IMR-90 (cell line): ENCODE measurements around the gene PPP1R1A. TPM values are rescaled to one million over a fixed set of nuclear protein-coding genes. Genes with fewer than 3 reads are reported as not detected.

Source experiments
- ATAC-seq: fragments of 200-7000 bp; cut with Tn5 transposase; 2 replicates; pipeline ENCODE4 v1.9.1; 2020; ENCODE audit warnings: low read depth, mild to moderate bottlenecking, moderate library complexity
- BruUV-seq: library from RNA; stranded (reverse); fragments of 400-500 nt; replicated peaks from 2 replicates; lab custom pipeline; 2021; lab: Mats Ljungman, UMichigan
- CTCF ChIA-PET: fragments of 300-600 bp; formaldehyde crosslinking; extraction: SDS; loops from one replicate; lab custom pipeline; 2021; ENCODE audit warnings: antibody characterized with exemption; lab: Yijun Ruan, JAX
- POLR2A ChIA-PET: fragments of 300-600 bp; sonication (Branson Sonifier 250); formaldehyde crosslinking; loops from one replicate; lab custom pipeline; 2022; ENCODE audit warnings: antibody characterized with exemption; ENCODE audit not compliant: unreplicated experiment; lab: Charles Lee
- DNase-seq: peaks from one replicate; pipeline ENCODE4 v3.0.0; 2013
- H2AFZ ChIP-seq: replicated peaks from 2 replicates; pipeline ENCODE3; 2013; ENCODE audit warnings: low read length, mild to moderate bottlenecking; ENCODE audit not compliant: poor library complexity
- H2AK5ac ChIP-seq: 2 replicates; pipeline ENCODE4 v1.6.1; 2013; ENCODE audit warnings: low read depth, low read length, inconsistent platforms
- H2AK9ac ChIP-seq: replicated peaks from 2 replicates; pipeline ENCODE3; 2013; ENCODE audit warnings: mild to moderate bottlenecking, low read depth, low read length, moderate library complexity; ENCODE audit not compliant: poor library complexity
- H2BK120ac ChIP-seq: 2 replicates; pipeline ENCODE4 v1.6.1; 2013; ENCODE audit warnings: low read depth, low read length, inconsistent platforms
- H2BK15ac ChIP-seq: 3 replicates; pipeline ENCODE4 v1.6.1; 2013; ENCODE audit warnings: low read depth, low read length, inconsistent platforms
- H2BK20ac ChIP-seq: 2 replicates; pipeline ENCODE4 v1.6.1; 2013; ENCODE audit warnings: low read depth, mild to moderate bottlenecking, inconsistent platforms, low read length, moderate library complexity
- H2BK5ac ChIP-seq: 2 replicates; pipeline ENCODE4 v1.6.1; 2013; ENCODE audit warnings: mild to moderate bottlenecking, low read depth, low read length, inconsistent platforms; ENCODE audit not compliant: poor library complexity, severe bottlenecking
- H3K14ac ChIP-seq: replicated peaks from 2 replicates; pipeline ENCODE4 v1.6.1; 2013; ENCODE audit warnings: low read depth, low read length, inconsistent platforms
- H3K18ac ChIP-seq: 2 replicates; pipeline ENCODE4 v1.6.1; 2013; ENCODE audit warnings: low read depth, low read length, control low read depth
- H3K23ac ChIP-seq: 2 replicates; pipeline ENCODE4 v1.6.1; 2013; ENCODE audit warnings: low read depth, low read length, inconsistent platforms
- H3K27ac ChIP-seq: 2 replicates; pipeline ENCODE4 v1.5.1; 2013; ENCODE audit warnings: mild to moderate bottlenecking, control low read depth, low read length; ENCODE audit not compliant: insufficient read depth
- H3K27me3 ChIP-seq: 2 replicates; pipeline ENCODE4 v1.6.1; 2013; ENCODE audit warnings: low read length; ENCODE audit not compliant: control insufficient read depth, insufficient read depth
- H3K36me3 ChIP-seq: 2 replicates; pipeline ENCODE4 v1.6.1; 2013; ENCODE audit warnings: low read length, mixed read lengths; ENCODE audit not compliant: control insufficient read depth, insufficient read depth
- H3K4ac ChIP-seq: 2 replicates; pipeline ENCODE4 v1.6.1; 2013; ENCODE audit warnings: low read depth, low read length, inconsistent platforms
- H3K4me1 ChIP-seq: 2 replicates; pipeline ENCODE4 v1.6.1; 2013; ENCODE audit warnings: low read length, mixed read lengths; ENCODE audit not compliant: control insufficient read depth, insufficient read depth
- H3K4me2 ChIP-seq: 2 replicates; pipeline ENCODE4 v1.6.1; 2013; ENCODE audit warnings: low read depth, mild to moderate bottlenecking, control low read depth, low read length, moderate library complexity
- H3K4me3 ChIP-seq: 2 replicates; pipeline ENCODE4 v1.5.1; 2013; ENCODE audit warnings: low read depth, mild to moderate bottlenecking, control low read depth, low read length, moderate library complexity; ENCODE audit not compliant: insufficient read depth
- H3K56ac ChIP-seq: 2 replicates; pipeline ENCODE4 v1.6.1; 2013; ENCODE audit warnings: low read length, inconsistent platforms; ENCODE audit not compliant: insufficient read depth; ENCODE audit errors: extremely low read depth
- H3K79me1 ChIP-seq, 2 experiments: 2 replicates each; pipeline ENCODE4 v1.6.1; 2013; ENCODE audit warnings: low read length in 2 of 2, inconsistent platforms in 1 of 2, low read depth in 1 of 2
- H3K9ac ChIP-seq: 2 replicates; pipeline ENCODE4 v1.6.1; 2013; ENCODE audit warnings: low read depth, low read length, control low read depth
- H3K9me1 ChIP-seq: 2 replicates; pipeline ENCODE4 v1.6.1; 2013; ENCODE audit warnings: low read length, inconsistent platforms; ENCODE audit not compliant: insufficient read depth
- H3K9me3 ChIP-seq: 2 replicates; pipeline ENCODE4 v1.6.1; 2013; ENCODE audit warnings: low read length; ENCODE audit not compliant: control insufficient read depth, insufficient read depth
- H4K20me1 ChIP-seq: 2 replicates; pipeline ENCODE4 v1.6.1; 2013; ENCODE audit warnings: low read length, inconsistent platforms; ENCODE audit not compliant: insufficient read depth
- H4K5ac ChIP-seq: 2 replicates; pipeline ENCODE4 v1.6.1; 2013; ENCODE audit warnings: mild to moderate bottlenecking, low read depth, low read length, control low read depth
- H4K8ac ChIP-seq, 2 experiments: 2 replicates each; pipeline ENCODE4 v1.6.1; 2013; ENCODE audit warnings: low read depth in 2 of 2, low read length in 2 of 2, control low read depth in 1 of 2, inconsistent platforms in 1 of 2
- H4K91ac ChIP-seq: 2 replicates; pipeline ENCODE4 v1.6.1; 2013; ENCODE audit warnings: low read depth, low read length, inconsistent platforms; ENCODE audit not compliant: insufficient read depth
- BHLHE40 ChIP-seq: fragments of 150-350 bp; IDR thresholded peaks from 2 replicates; pipeline ENCODE4 v1.6.1; 2016; ENCODE audit warnings: mild to moderate bottlenecking, low read depth, low read length
- CEBPB ChIP-seq: IDR thresholded peaks from 2 replicates; pipeline ENCODE4 v1.6.1; 2012; ENCODE audit warnings: low read depth, low read length, improper control_type of control experiment
- CHD1 ChIP-seq: IDR thresholded peaks from 2 replicates; pipeline ENCODE4 v1.6.1; 2012; ENCODE audit warnings: low read depth, low read length, improper control_type of control experiment
- FOS ChIP-seq: fragments of 150-350 bp; IDR thresholded peaks from 2 replicates; pipeline ENCODE4 v1.6.1; 2016; ENCODE audit warnings: low read depth, low read length
- MAFK ChIP-seq: IDR thresholded peaks from 2 replicates; pipeline ENCODE4 v1.6.1; 2012; ENCODE audit warnings: low read depth, low read length, improper control_type of control experiment
- MXI1 ChIP-seq: IDR thresholded peaks from 2 replicates; pipeline ENCODE4 v1.6.1; 2012; ENCODE audit warnings: low read depth, mild to moderate bottlenecking, low read length, moderate library complexity, borderline replicate concordance
- NFE2L2 ChIP-seq: fragments of 150-350 bp; IDR thresholded peaks from 2 replicates; pipeline ENCODE4 v1.6.1; 2016; ENCODE audit warnings: low read depth, mild to moderate bottlenecking, low read length
- POLR2A ChIP-seq: IDR thresholded peaks from 2 replicates; pipeline ENCODE4 v1.6.1; 2012; ENCODE audit warnings: mild to moderate bottlenecking, low read depth, low read length
- RAD21 ChIP-seq: IDR thresholded peaks from 2 replicates; pipeline ENCODE4 v1.6.1; 2012; ENCODE audit warnings: low read length, improper control_type of control experiment
- RCOR1 ChIP-seq: IDR thresholded peaks from 2 replicates; pipeline ENCODE4 v1.6.1; 2012; ENCODE audit warnings: mild to moderate bottlenecking, low read length, improper control_type of control experiment; ENCODE audit not compliant: insufficient replicate concordance
- RFX5 ChIP-seq: IDR thresholded peaks from 2 replicates; pipeline ENCODE4 v1.8.0; 2012; ENCODE audit warnings: low read depth, mild to moderate bottlenecking, low read length, moderate library complexity
- SMC3 ChIP-seq: fragments of 150-350 bp; IDR thresholded peaks from 2 replicates; pipeline ENCODE4 v1.6.1; 2016; ENCODE audit warnings: low read depth, mild to moderate bottlenecking, antibody characterized with exemption, low read length, moderate library complexity
- WGBS, 2 experiments: methylation state at CpG; one replicate each; pipeline versions ENCODE4 v1.1.5 to v1.1.7; 2013; ENCODE audit warnings: missing lambda C conversion rate in 2 of 2; ENCODE audit not compliant: insufficient read length in 1 of 2; ENCODE audit errors: extremely low coverage in 2 of 2; 5-methylcytosine and 5-hydroxymethylcytosine counted together
- dilution Hi-C: fragments of 300-500 bp; cut with HindIII; formaldehyde crosslinking; loops from one replicate; pipeline ENCODE4 v1.14.3; 2018; ENCODE audit warnings: low sequenced_read_pairs; ENCODE audit not compliant: unreplicated experiment
- in situ Hi-C: fragments of 300-500 bp; cut with MboI; formaldehyde crosslinking; loops from 3 replicates; pipeline ENCODE4 v1.14.3; 2019; ENCODE audit warnings: low sequenced_read_pairs, inconsistent platforms, mixed read lengths
- intact Hi-C: fragments of 100-400 bp; cut with micrococcal nuclease; formaldehyde crosslinking; loops from 2 replicates; pipeline ENCODE4 v1.10.0; 2022
- polyA plus RNA-seq, 3 experiments: library from polyadenylated mRNA; depleted of rRNA; stranded (reverse); fragments of >200 nt; gene quantifications; 2 replicates each; pipeline ENCODE4 v1.2.3, GENCODE V29; 2012; ENCODE audit warnings: low replicate concordance in 1 of 3
- total RNA-seq: library from RNA; depleted of rRNA; stranded (reverse); fragments of >200 nt; gene quantifications from 2 replicates; pipeline ENCODE4 v1.2.3, GENCODE V29; 2012
- TF ChIP-seq, protein P1 (sequence below): conservative IDR thresholded peaks from 2 replicates; pipeline ENCODE4 v1.5.1; 2012; ENCODE audit warnings: mild to moderate bottlenecking, low read depth, low read length, improper control_type of control experiment
- TF ChIP-seq, protein P2 (sequence below): fragments of 150-350 bp; IDR thresholded peaks from 2 replicates; pipeline ENCODE4 v1.6.1; 2017; ENCODE audit warnings: mild to moderate bottlenecking, antibody characterized with exemption, low read length, low read depth

The PPP1R1A gene
- total and polyA plus RNA-seq, 2 of the 4 experiments (the other 2 are of a cell fraction), result not detected

DNA sequence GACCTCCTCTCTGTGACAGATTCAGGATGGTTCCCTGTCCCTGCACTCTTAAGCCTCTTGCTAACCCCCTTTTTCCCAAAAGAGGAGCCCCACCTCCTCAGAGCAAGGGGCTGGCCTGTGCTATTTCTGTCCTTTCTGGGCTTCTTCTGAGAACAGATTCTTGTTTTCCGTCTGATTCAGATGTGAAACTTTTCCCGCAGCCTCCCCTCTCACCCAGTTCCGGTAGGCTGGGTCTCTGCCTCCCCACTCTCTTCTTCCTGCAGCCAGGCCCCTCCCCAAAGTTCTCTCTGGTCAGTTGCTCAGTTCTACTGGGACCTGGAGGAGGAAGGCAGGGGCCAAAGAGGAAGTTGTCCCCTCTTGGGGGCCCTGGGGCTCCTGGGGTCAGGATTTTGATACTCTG lies 27.3 kb downstream of the PPP1R1A start:
- Histone ChIP-seq H2AK5ac (no peak overlapping the region), H4K20me1 (no peaks in the 10 kb centered on the region), H2BK20ac (no peak overlapping the region), H2AFZ (no peak overlapping the region), H3K4me1 (no peaks in the 10 kb centered on the region), H3K27ac (no peak overlapping the region), H2AK9ac (no peak overlapping the region), H3K4me2 (no peak overlapping the region), H3K9me3 (no peaks in the 10 kb centered on the region), H2BK15ac (no peak overlapping the region), H3K36me3 (no peaks in the 10 kb centered on the region), H2BK120ac (no peak overlapping the region), H3K27me3 (peaks cover 8% of the 10 kb centered on the region), H3K9ac (no peak overlapping the region), H3K18ac (no peak overlapping the region), H4K5ac (no peak overlapping the region), H3K9me1 (no peaks in the 10 kb centered on the region), H3K14ac (no peak overlapping the region), H4K8ac (no peak overlapping the region), H3K56ac (no peak overlapping the region), H4K91ac (no peak overlapping the region), H3K23ac (no peak overlapping the region), H2BK5ac (no peak overlapping the region), H3K4ac (no peak overlapping the region), H3K4me3 (no peak overlapping the region), H3K79me1 (no peaks in the 10 kb centered on the region)
- intact Hi-C loops, result no loop called here
- no peak for DNase-seq
- BruUV-seq, result no TSS peak
- in situ Hi-C loops, result no loop called here
- WGBS, 2 experiments, result no CpG with 5 or more reads among the region's 3 CpGs
- POLR2A ChIA-PET, result no interaction called here
- TF ChIP-seq MXI1 (no peak), RFX5 (no peak), RAD21 (no peak), CEBPB (no peak), CHD1 (no peak), MAFK (no peak), RCOR1 (no peak), FOS (no peak), SMC3 (no peak), NFE2L2 (no peak), POLR2A (no peak), BHLHE40 (no peak)
- TF ChIP-seq, protein P1, sequence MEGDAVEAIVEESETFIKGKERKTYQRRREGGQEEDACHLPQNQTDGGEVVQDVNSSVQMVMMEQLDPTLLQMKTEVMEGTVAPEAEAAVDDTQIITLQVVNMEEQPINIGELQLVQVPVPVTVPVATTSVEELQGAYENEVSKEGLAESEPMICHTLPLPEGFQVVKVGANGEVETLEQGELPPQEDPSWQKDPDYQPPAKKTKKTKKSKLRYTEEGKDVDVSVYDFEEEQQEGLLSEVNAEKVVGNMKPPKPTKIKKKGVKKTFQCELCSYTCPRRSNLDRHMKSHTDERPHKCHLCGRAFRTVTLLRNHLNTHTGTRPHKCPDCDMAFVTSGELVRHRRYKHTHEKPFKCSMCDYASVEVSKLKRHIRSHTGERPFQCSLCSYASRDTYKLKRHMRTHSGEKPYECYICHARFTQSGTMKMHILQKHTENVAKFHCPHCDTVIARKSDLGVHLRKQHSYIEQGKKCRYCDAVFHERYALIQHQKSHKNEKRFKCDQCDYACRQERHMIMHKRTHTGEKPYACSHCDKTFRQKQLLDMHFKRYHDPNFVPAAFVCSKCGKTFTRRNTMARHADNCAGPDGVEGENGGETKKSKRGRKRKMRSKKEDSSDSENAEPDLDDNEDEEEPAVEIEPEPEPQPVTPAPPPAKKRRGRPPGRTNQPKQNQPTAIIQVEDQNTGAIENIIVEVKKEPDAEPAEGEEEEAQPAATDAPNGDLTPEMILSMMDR, result no peak
- TF ChIP-seq, protein P2, sequence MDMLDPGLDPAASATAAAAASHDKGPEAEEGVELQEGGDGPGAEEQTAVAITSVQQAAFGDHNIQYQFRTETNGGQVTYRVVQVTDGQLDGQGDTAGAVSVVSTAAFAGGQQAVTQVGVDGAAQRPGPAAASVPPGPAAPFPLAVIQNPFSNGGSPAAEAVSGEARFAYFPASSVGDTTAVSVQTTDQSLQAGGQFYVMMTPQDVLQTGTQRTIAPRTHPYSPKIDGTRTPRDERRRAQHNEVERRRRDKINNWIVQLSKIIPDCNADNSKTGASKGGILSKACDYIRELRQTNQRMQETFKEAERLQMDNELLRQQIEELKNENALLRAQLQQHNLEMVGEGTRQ, result no peak
- CTCF ChIA-PET, result no interaction called here
- dilution Hi-C loops, result no loop called here
- ATAC-seq, result no peak
